GM18498 (cell line): Measurements from ENCODE around the gene SLC35E4.
"Not testable (repeated sequence)": the region's sequence is repeated elsewhere in the genome, so short reads cannot be mapped to it uniquely, and the experiment has no call there.

Source experiments
- ATAC-seq: cut with Tn5 transposase; IDR thresholded peaks from one replicate; pipeline ENCODE4 v1.9.1; 2021; ENCODE audit warnings: mild to moderate bottlenecking, moderate library complexity; ENCODE audit not compliant: unreplicated experiment

Gene SLC35E4

DNA sequence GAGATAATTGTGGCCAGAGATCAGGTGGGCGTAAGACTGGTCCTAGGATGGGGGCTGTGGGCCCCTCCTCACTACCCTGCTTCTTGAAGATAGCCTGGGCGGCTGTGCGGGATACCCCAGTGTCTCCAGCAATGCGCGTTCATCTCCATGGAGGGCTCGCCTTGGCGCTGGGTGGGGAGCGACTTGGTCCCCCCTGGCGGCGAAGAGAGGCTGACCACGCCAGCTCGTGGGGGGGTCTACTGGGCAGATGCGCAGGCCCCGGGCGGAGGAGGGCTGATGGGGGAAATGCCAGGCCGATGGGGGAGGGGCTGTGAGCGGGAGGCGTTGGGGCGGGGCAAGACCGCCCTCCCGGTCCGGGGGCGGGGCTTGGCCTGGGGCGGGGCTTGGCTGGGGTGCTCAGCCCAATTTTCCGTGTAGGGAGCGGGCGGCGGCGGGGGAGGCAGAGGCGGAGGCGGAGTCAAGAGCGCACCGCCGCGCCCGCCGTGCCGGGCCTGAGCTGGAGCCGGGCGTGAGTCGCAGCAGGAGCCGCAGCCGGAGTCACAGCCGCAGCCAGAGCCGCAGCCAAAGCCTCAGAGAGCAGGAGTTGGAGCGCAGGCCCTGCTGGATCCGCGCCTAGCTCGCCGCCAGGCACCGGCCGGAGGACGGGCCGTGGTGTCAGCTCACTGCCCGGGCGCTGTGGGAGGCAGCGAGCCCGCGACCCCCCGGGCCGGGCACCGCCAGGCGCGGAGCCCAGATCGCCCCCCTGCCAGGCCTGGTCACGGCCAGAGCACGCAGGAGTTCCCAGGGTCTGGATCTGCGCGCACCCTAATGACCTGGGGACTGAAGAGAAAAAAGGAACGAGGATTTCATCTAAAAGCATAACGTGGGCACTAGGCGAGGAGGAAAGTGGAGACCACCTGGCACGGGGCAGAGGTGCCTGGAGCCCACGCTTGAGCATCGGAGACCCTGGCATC, at the start of gene SLC35E4:
SLC35E4 (plus strand) TSS at position 509 of the 953 bp plus-strand sequence. CDS start 670 bp downstream, outside the sequence.
- peak; percentile 80 for ATAC-seq

GRCh38 chr22:30586414-30586813, 49.2 kb upstream of the SLC35E4 start:
- no peak for ATAC-seq

- no peak for ATAC-seq
Observed at GRCh38 chr22:30591191-30591587, 44.4 kb upstream of the SLC35E4 start.

- peak; percentile 97 for ATAC-seq
Observed at GRCh38 chr22:30591588-30592359, 43.8 kb upstream of the SLC35E4 start, which contains the start of gene PES1. TSS of gene PES1 (minus strand) at chr22:30591910. CDS start at chr22:30591833, 77 bp downstream.

- not testable (repeated sequence) for ATAC-seq
Observed at GRCh38 chr22:30592360-30592713, 43.2 kb upstream of the SLC35E4 start.

DNA sequence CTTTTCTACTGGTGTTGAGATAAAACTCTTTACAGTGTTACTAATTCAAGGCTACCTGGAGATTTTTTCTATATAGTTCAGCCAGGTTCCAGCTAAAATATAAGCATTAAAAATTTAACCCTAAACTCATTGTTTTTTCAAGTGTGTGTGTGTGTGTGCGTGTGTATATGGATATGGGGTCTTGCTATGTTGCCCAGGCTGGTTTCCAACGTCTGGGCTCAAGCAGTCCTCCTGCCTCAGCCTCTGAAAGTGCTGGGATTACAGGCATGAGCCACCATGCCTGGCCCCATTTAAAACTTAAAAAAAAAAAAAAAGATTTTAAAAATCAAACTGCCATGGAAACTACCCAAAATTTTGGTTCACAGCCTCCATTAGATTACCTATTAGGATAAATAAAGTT, 39.4 kb upstream of the SLC35E4 start:
- no peak for ATAC-seq

GRCh38 chr22:30596886-30597285, 38.7 kb upstream of the SLC35E4 start:
- ATAC-seq: no peak

- ATAC-seq: no peak
Observed at GRCh38 chr22:30598986-30599385, 36.6 kb upstream of the SLC35E4 start.

- ATAC-seq: no peak
Observed at GRCh38 chr22:30600921-30601320, 34.7 kb upstream of the SLC35E4 start.

DNA sequence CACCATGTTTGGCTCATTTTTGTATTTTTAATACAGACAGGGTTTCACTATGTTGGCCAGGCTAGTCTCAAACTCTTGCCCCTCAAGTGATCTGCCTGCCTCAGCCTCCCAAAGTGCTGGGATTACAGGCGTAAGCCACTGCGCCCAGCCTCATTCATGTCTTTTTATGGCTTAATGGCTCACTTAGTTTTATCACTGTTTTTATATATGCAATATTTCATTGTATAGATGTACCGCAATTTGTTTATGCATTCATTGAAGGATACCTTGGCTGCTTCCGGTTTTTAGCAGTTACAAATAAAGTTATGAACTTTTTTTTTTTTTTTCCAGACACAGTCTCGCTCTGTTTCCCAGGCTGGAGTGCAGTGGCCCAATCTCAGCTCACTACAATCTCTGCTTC, 34.1 kb upstream of the SLC35E4 start:
- no peak for ATAC-seq

- ATAC-seq: no peak
Observed at GRCh38 chr22:30602049-30602448, 33.5 kb upstream of the SLC35E4 start.

GRCh38 chr22:30603801-30604200, 31.8 kb upstream of the SLC35E4 start:
- ATAC-seq: no peak

- ATAC-seq: no peak
Observed at GRCh38 chr22:30604723-30605122, 30.9 kb upstream of the SLC35E4 start.

DNA sequence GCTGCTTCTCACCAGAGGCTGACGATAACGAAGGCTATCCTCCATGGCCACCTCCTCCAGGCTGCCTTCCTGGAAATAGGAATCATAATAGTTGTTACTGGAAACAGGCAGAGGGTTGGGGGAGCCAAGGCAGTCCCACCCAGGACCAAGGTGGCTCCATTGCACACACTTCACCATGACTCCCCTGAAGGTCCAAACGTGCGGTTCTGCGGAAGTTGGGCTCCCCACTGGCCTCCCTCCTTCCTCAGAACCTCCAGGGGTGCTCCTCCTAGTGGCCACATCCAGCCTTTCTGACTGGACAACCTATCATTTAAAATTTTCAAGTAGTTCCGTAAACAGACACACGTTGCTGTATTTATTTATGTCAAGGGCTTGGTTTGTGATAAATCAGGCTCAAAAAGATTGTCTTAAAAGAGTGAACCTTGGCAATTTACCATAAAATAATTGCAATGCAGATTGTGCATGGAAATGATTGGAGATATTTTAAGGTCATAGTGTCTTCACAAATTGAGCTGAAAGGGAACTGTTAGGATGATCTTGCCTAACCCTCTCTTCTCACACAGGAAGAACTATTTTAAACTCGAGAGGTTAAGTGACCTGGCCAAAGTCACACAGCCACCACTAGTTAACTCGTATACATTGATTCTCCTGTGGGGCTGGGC, 30.0 kb upstream of the SLC35E4 start:
- ATAC-seq: no peak

DNA sequence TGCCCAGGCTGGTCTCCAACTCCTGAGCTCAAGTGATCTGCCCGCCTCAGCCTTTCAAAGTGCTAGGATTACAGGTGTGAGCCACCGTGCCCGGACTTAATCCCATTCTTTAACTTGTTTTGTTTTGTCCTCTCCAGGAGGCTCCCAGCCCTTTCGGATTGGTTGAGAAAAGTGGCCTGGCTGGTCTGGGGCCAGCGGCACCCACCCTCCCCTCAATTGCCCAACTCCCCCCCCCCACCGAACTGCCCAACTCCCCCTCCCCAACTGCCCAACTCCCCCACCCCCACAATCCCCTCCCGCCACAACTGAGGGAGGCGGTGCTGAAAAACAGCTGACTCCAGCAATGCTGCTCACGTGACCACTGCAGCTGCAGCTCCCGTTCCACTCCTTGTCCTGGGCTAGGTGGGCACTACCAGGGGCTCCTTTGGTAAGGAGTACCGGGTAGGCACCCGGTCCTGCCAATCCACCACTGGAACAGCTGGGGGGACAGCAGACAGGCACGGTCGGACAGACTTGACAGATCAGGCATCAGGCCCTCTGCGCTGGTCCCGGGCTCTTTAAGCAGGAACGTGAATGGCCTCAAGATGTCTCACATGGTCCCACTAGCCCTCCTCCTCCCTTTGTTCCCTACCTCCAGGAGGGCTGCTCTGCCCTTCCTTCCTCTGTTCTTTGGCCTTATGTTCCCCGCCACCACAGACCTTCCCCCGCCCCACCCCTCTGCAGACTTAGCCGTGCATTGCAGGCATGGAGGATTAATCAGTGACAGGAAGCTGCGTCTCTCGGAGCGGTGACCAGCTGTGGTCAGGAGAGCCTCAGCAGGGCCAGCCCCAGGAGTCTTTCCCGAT, 28.9 kb upstream of the SLC35E4 start, which contains the start of gene TCN2:
TCN2 (plus strand) TSS at position 720 of the 845 bp plus-strand sequence. CDS start 158 bp downstream, outside the sequence.
- peak; percentile 59 for ATAC-seq

DNA sequence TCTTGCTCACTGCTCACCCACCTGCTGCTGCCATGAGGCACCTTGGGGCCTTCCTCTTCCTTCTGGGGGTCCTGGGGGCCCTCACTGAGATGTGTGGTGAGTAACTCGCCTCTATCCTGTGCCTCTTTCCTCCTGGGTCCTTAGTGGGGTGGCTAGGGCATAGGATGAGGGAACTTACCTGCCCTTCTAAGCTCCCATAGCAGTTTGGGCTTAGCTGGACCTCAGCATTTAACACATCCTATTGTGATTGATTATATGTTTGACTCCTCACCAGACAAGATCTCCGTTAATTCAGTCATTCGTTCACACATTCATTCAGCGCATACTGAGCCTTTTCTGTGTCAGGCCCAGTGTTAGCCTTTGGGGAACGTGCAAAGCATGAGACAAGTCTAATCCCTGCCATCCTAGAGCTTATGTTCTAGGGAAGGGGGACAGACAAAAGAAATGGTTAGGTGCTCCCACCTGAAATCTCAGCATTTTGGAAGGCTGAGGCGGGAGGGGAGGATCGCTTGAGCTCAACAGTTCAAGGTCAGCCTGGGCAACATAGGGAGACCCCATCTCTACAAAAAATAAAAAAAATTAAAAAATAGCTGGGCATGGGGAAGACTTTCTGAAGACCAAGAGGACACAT, 28.2 kb upstream of the SLC35E4 start:
- ATAC-seq: no peak

DNA sequence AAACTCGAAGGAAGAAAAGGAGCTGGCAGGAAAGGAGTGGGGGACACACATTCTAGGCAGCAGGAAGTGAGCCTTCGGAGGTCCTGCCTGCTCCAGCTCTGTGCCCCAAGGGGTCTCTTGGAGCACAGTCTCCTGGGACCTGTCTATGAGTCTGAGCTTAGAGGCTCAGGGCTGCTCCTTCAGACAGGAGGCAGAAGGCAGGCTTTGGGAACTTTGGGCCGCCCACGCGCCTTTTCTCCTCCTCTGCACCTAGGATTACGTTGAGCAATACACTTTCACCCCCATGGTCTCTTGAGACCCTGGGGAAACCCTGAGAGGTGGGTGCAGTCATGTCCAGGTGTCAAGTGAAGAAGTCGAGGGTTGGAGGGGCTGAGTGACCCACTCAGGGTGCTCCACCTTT, 27.6 kb upstream of the SLC35E4 start:
- ATAC-seq: no peak

GRCh38 chr22:30609260-30610185, 26.1 kb upstream of the SLC35E4 start:
- peak; percentile 50 for ATAC-seq

DNA sequence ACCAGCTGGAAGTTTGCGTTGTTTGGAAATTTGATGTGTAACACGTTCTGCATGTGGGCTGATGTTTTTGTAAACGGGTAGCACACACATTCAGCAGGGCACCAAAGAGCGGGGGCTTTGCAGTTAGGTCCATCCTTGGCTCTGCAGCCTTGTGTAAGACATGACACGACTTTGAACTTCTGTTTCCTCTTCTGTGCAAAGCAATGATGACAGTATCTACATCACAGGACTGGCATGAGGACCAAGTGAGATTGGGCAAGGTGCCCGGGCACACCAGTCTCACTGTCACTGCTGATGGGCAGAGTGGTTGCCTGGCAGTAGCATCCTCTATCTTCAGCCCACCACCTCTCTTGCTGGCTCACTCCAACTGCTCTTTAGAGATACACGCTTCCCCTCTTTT, 25.3 kb upstream of the SLC35E4 start:
- ATAC-seq: no peak
